ENCODE results near the gene SDK2. TPM values are rescaled to one million over a fixed set of nuclear protein-coding genes. Genes with fewer than 3 reads are reported as not detected.

Gene SDK2
- total and polyA plus RNA-seq, 2 of the 8 experiments (the other 6 are each of a cell fraction or from before 2014, with no cell fraction given), result 3.9 to 4.1 TPM

- H2BK120ac ChIP-seq (replicated peaks; ENCODE audit: low read depth, low read length), result no peak overlapping the region
- H3K4me1 ChIP-seq (replicated peaks in 1 of 4; ENCODE audit: control insufficient read depth in 3 of 4, insufficient read depth in 4 of 4, low read length in 3 of 4), result peaks cover 0 to 4% (median 0%) of the 10 kb centered on the region in 4 experiments; a peak in 3 of 7 replicates
- H3K4me3 ChIP-seq (ENCODE audit: extremely low read depth in 1 of 4, insufficient read depth in 2 of 4, low read depth in 3 of 4, low read length in 4 of 4), result no peak overlapping the region
- H2AK5ac ChIP-seq (ENCODE audit: low read depth, low read length), result no peak overlapping the region
- no peak overlapping the region for H2BK5ac ChIP-seq (ENCODE audit: low read depth, low read length)
- H2BK15ac ChIP-seq (ENCODE audit: low read length), result no peak overlapping the region
- ChIA-PET POLR2A (ENCODE audit: partially characterized antibody) (no interaction called here), CTCF (ENCODE audit: partially characterized antibody) (interaction anchor here (1.3 kb wide), 1 partner anchor 8 kb away, joined by 3 read pairs; no protein-coding TSS in a partner anchor)
- no peaks in the 10 kb centered on the region for H3K23me2 ChIP-seq (ENCODE audit: low read depth, low read length)
- no peak overlapping the region for H4K8ac ChIP-seq (ENCODE audit: extremely low read depth, insufficient read depth, low read length)
- H3K9ac ChIP-seq (replicated peaks in 1 of 4; ENCODE audit: extremely low read depth in 1 of 4, low read depth in 3 of 4, low read length in 3 of 4), result no peak overlapping the region
- H4K91ac ChIP-seq (replicated peaks; ENCODE audit: insufficient read length, low read length), result no peak overlapping the region
- no peak overlapping the region for H3K27ac ChIP-seq (ENCODE audit: low read depth, low read length)
- H4K20me1 ChIP-seq (replicated peaks in 1 of 2; ENCODE audit: control insufficient read depth in 1 of 2, insufficient read depth in 2 of 2, low read length in 2 of 2), result no peaks in the 10 kb centered on the region
- H3K36me3 ChIP-seq (ENCODE audit: control insufficient read depth in 2 of 4, insufficient read depth in 4 of 4, low read length in 3 of 4), result no peaks in the 10 kb centered on the region
- no peaks in the 10 kb centered on the region for H3K79me1 ChIP-seq (ENCODE audit: low read depth, low read length)
- H4K5ac ChIP-seq (ENCODE audit: insufficient read length, low read depth, low read length), result no peak overlapping the region
- DNase-seq (ENCODE audit: low read depth in 1 of 2, low spot score in 2 of 2) (no peak), FAIRE-seq (no peak)
- H3K56ac ChIP-seq (replicated peaks; ENCODE audit: insufficient read length, low read depth, low read length), result no peak overlapping the region
- no peak overlapping the region for H3K14ac ChIP-seq (ENCODE audit: insufficient read length)
- no peak overlapping the region for H2BK20ac ChIP-seq (ENCODE audit: low read length)
- H3K9me3 ChIP-seq (ENCODE audit: insufficient read depth in 2 of 2, low read depth in 1 of 2, low read length in 1 of 2), result no peaks in the 10 kb centered on the region
- no peak overlapping the region for H3K18ac ChIP-seq (ENCODE audit: extremely low read depth, low read length)
- H3K79me2 ChIP-seq (ENCODE audit: control insufficient read depth in 1 of 2, insufficient read depth in 2 of 2, low read length in 2 of 2), result no peaks in the 10 kb centered on the region
- no peak overlapping the region for H3K4ac ChIP-seq (replicated peaks; ENCODE audit: insufficient read length, low read depth, low read length)
- no peak overlapping the region for H3K23ac ChIP-seq (ENCODE audit: insufficient read length)
- H2AFZ ChIP-seq (ENCODE audit: low read length), result no peak overlapping the region
- H2BK12ac ChIP-seq (ENCODE audit: low read depth, low read length), result 0 out of 2 replicates have a peak overlapping the region, but pooled peaks have one; percentile 17
- H3K27me3 ChIP-seq (replicated peaks in 1 of 4; ENCODE audit: control insufficient read depth in 3 of 4, extremely low read depth in 1 of 4, insufficient read depth in 3 of 4, low read length in 3 of 4), result no peaks in the 10 kb centered on the region; a peak in 3 of 7 replicates
- H3K4me2 ChIP-seq (ENCODE audit: insufficient read depth in 1 of 2, low read depth in 2 of 2, low read length in 2 of 2), result no peak overlapping the region
- WGBS, 2 experiments (ENCODE audit: extremely low coverage in 1 of 2, insufficient coverage in 1 of 2, insufficient read length in 1 of 2, insufficient replicate concordance in 2 of 2, low coverage in 1 of 2, low lambda C conversion rate in 2 of 2, missing lambda C conversion rate in 1 of 2), result 84% methylated on average over 22 of the region's 22 CpGs; no CpG with 5 or more reads in 1 of the 2 experiments
- TF ChIP-seq HDAC6 (IDR thresholded peaks at IDR 0.05; ENCODE audit: low read depth, low read length), result no peak
- TF ChIP-seq KDM4A (IDR thresholded peaks at IDR 0.05; ENCODE audit: low read depth, low read length, severe bottlenecking), result no peak
- TF ChIP-seq RAD21 (IDR thresholded peaks at IDR 0.05 in 1 of 2, conservative IDR thresholded peaks at IDR 0.05 in 1 of 2; ENCODE audit: low read depth in 2 of 2, low read length in 2 of 2), result no peak
- no peak for TF ChIP-seq USF2 (IDR thresholded peaks at IDR 0.05; ENCODE audit: low read length)
- TF ChIP-seq ASH2L (IDR thresholded peaks at IDR 0.05; ENCODE audit: low read length), result no peak
- no peak for TF ChIP-seq SP4 (IDR thresholded peaks at IDR 0.05; ENCODE audit: low read length)
- no peak for TF ChIP-seq SP1 (IDR thresholded peaks at IDR 0.05; ENCODE audit: low read depth, low read length)
- no peak for TF ChIP-seq SIX5 (IDR thresholded peaks at IDR 0.05; ENCODE audit: low read depth, low read length)
- no peak for TF ChIP-seq NANOG (IDR thresholded peaks at IDR 0.05; ENCODE audit: insufficient read depth, low read depth, low read length, poor library complexity, severe bottlenecking)
- no peak for TF ChIP-seq POLR2A (IDR thresholded peaks at IDR 0.05; ENCODE audit: control extremely low read depth in 1 of 2, low read depth in 2 of 2, low read length in 2 of 2)
- no peak for TF ChIP-seq KDM1A (IDR thresholded peaks at IDR 0.05; ENCODE audit: borderline replicate concordance, low read length)
- no peak for TF ChIP-seq MAFK (IDR thresholded peaks at IDR 0.05; ENCODE audit: low read depth, low read length)
- TF ChIP-seq RFX5 (IDR thresholded peaks at IDR 0.05; ENCODE audit: borderline replicate concordance, low read depth, low read length), result no peak
Measured at GRCh38 chr17:73519714-73520368, 124.4 kb downstream of the SDK2 start.
